SH-SY5Y (cell line): ENCODE results near the gene TMEM63B.

Experiments used
- GATA2 ChIP-seq: IDR thresholded peaks from 2 replicates; pipeline ENCODE4 v1.6.1; 2011; ENCODE audit warnings: mild to moderate bottlenecking, low read depth, low read length
- GATA3 ChIP-seq: IDR thresholded peaks from 2 replicates; pipeline ENCODE4 v1.6.1; 2011; ENCODE audit warnings: low read depth, mild to moderate bottlenecking, low read length, moderate library complexity

DNA sequence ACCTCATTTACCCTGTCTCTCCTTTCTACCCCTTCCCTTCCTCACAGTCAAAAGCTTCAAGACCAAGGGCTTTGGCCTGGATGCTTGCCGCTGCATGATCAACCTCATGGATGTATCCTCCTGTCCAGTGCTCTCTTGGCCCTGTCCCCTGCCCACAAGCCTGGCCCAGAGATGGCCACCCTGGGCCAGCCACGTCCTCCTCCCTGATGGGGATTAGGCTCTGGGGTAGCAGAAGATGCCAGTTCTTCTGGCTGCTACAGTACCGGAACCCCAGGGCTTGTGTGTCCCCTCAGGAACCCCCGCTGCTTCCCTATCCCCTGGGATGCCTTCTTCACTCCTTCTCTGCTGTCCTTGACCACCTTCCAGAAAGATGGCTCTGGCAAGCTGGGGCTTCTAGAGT is 53.5 kb downstream of the TMEM63B start:
- TF ChIP-seq GATA2 (no peak), GATA3 (no peak)
